Endothelial cell of umbilical vein (primary cell): ENCODE data around the gene PSMB8.

Source experiments
- CTCF ChIP-seq, 2 donors: IDR thresholded peaks; 1 replicate in 1 of 2; 2 replicates in 1 of 2; pipeline ENCODE4 v1.5.1; 2011; ENCODE audit warnings: low read length in 2 of 2, mild to moderate bottlenecking in 2 of 2, moderate library complexity in 2 of 2, control low read depth in 1 of 2, inconsistent platforms in 1 of 2, low read depth in 1 of 2; ENCODE audit not compliant: insufficient read depth in 1 of 2; ENCODE audit errors: extremely low read depth in 1 of 2
- EZH2 ChIP-seq: IDR thresholded peaks from 2 replicates; pipeline ENCODE4 v1.6.1; 2012; ENCODE audit warnings: borderline replicate concordance, low read depth, mild to moderate bottlenecking, moderate library complexity, low read length, inconsistent platforms; ENCODE audit not compliant: severe bottlenecking
- GATA2 ChIP-seq: IDR thresholded peaks from 2 replicates; pipeline ENCODE4 v1.7.0; 2011; ENCODE audit warnings: low read depth, mild to moderate bottlenecking, moderate library complexity, mixed read lengths, low read length; ENCODE audit not compliant: insufficient read length, insufficient read depth
- JUN ChIP-seq: IDR thresholded peaks from 2 replicates; pipeline ENCODE4 v1.6.1; 2011; ENCODE audit warnings: borderline replicate concordance, low read depth; ENCODE audit not compliant: insufficient read length, insufficient read depth
- MAX ChIP-seq: IDR thresholded peaks from 2 replicates; pipeline ENCODE4 v1.6.1; 2011; ENCODE audit not compliant: insufficient read depth, insufficient read length
- POLR2A ChIP-seq: IDR thresholded peaks from 2 replicates; pipeline ENCODE4 v1.6.1; 2012; ENCODE audit warnings: low read depth, mild to moderate bottlenecking, control low read depth, low read length
- POLR2AphosphoS5 ChIP-seq: IDR thresholded peaks from 2 replicates; pipeline ENCODE4 v1.6.1; 2012; ENCODE audit warnings: low read depth, mild to moderate bottlenecking, control low read depth, low read length, moderate library complexity; ENCODE audit not compliant: insufficient read depth

- no peak for TF ChIP-seq CTCF (IDR thresholded peaks at IDR 0.05; ENCODE audit: extremely low read depth in 1 of 2, insufficient read depth in 1 of 2, low read depth in 1 of 2, low read length in 2 of 2)
- no peak for TF ChIP-seq POLR2A
- TF ChIP-seq EZH2, result no peak
- TF ChIP-seq MAX, result no peak
- TF ChIP-seq JUN, result no peak
- TF ChIP-seq POLR2AphosphoS5, result no peak
- TF ChIP-seq GATA2, result no peak
These were observed 25.0 kb downstream of the PSMB8 start for GRCh38 chr6:32818867-32819266.
